Stimulated activated effector memory CD8-positive, alpha-beta T cell treated with anti-CD3 and anti-CD28 coated beads, Interleukin-12 subunit alpha, Interleukin-12 subunit beta, amount 100 ng/mL, for 72 hours (primary cell): Measurements from ENCODE around the gene DEFB108B.
"Not testable (repeated sequence)": the region's sequence is repeated elsewhere in the genome, so short reads cannot be mapped to it uniquely, and the experiment has no call there.

Source experiments
- ATAC-seq: fragments of 150-1000 bp; cut with Tn5 transposase; 2 replicates; pipeline ENCODE4 v1.10.0; 2021
- DNase-seq, 2 donors: peaks; one replicate each; pipeline ENCODE4 v3.0.0; 2021 to 2022; ENCODE audit warnings: low spot score in 2 of 2
- H3K27ac Mint-ChIP-seq: one replicate; pipeline ENCODE4 v1.8.0; 2022; ENCODE audit warnings: mild to moderate bottlenecking, mixed read lengths
- H3K36me3 Mint-ChIP-seq: one replicate; pipeline ENCODE4 v1.8.0; 2022; ENCODE audit warnings: mild to moderate bottlenecking, mixed read lengths
- H3K4me1 Mint-ChIP-seq: one replicate; pipeline ENCODE4 v1.8.0; 2022; ENCODE audit warnings: mixed read lengths
- H3K4me3 Mint-ChIP-seq: one replicate; pipeline ENCODE4 v1.8.0; 2022; ENCODE audit warnings: mild to moderate bottlenecking, mixed read lengths
- H3K9me3 Mint-ChIP-seq: one replicate; pipeline ENCODE4 v1.8.0; 2022; ENCODE audit warnings: mixed read lengths

Gene DEFB108B

GRCh38 chr11:71863978-71864627 lies 31.1 kb downstream of the DEFB108B start:
- not testable (repeated sequence) for H3K4me1 Mint-ChIP-seq, H3K27ac Mint-ChIP-seq, H3K4me3 Mint-ChIP-seq, H3K9me3 Mint-ChIP-seq, H3K36me3 Mint-ChIP-seq, DNase-seq
- peak; percentile 67 for ATAC-seq

- not testable (repeated sequence) for H3K4me3 Mint-ChIP-seq, H3K36me3 Mint-ChIP-seq, ATAC-seq
These were observed 34.2 kb downstream of the DEFB108B start for GRCh38 chr11:71867209-71867608.

GRCh38 chr11:71869931-71870330 lies 36.9 kb downstream of the DEFB108B start:
- H3K27ac Mint-ChIP-seq: peak overlapping the region; percentile 34
- not testable (repeated sequence) for DNase-seq
- peak; percentile 77 for ATAC-seq

More at GRCh38 chr11:71867209-71867608, 34.2 kb downstream of the DEFB108B start:
- H3K4me1 Mint-ChIP-seq, H3K27ac Mint-ChIP-seq, DNase-seq, H3K9me3 Mint-ChIP-seq: not testable (repeated sequence)

GRCh38 chr11:71870661-71871060 lies 37.7 kb downstream of the DEFB108B start:
- H3K4me3 Mint-ChIP-seq, ATAC-seq, H3K36me3 Mint-ChIP-seq, DNase-seq, H3K9me3 Mint-ChIP-seq, H3K4me1 Mint-ChIP-seq, H3K27ac Mint-ChIP-seq: not testable (repeated sequence)

More at GRCh38 chr11:71869931-71870330, 36.9 kb downstream of the DEFB108B start:
- not testable (repeated sequence) for H3K36me3 Mint-ChIP-seq, H3K4me3 Mint-ChIP-seq, H3K4me1 Mint-ChIP-seq, H3K9me3 Mint-ChIP-seq

GRCh38 chr11:71876262-71876661 lies 43.3 kb downstream of the DEFB108B start:
- not testable (repeated sequence) for ATAC-seq, H3K27ac Mint-ChIP-seq, DNase-seq, H3K4me1 Mint-ChIP-seq, H3K4me3 Mint-ChIP-seq, H3K9me3 Mint-ChIP-seq
- peaks cover 11% of the 10 kb centered on the region for H3K36me3 Mint-ChIP-seq

GRCh38 chr11:71878059-71878458 lies 45.1 kb downstream of the DEFB108B start, which contains the start of gene DEFB131B:
DEFB131B (plus strand) TSS chr11:71878453; CDS start chr11:71878453, 0 bp downstream.
- not testable (repeated sequence) for DNase-seq, H3K4me1 Mint-ChIP-seq, H3K9me3 Mint-ChIP-seq, H3K27ac Mint-ChIP-seq, ATAC-seq, H3K4me3 Mint-ChIP-seq
- peaks cover 19% of the 10 kb centered on the region for H3K36me3 Mint-ChIP-seq

GRCh38 chr11:71885806-71886205 lies 52.8 kb downstream of the DEFB108B start:
- ATAC-seq, H3K9me3 Mint-ChIP-seq, H3K4me3 Mint-ChIP-seq, H3K27ac Mint-ChIP-seq, DNase-seq, H3K4me1 Mint-ChIP-seq: not testable (repeated sequence)
- peaks cover 12% of the 10 kb centered on the region for H3K36me3 Mint-ChIP-seq
